A673 (cell line): Measurements from ENCODE around the gene ACADSB.

Experiments
- EZH2 ChIP-seq: fragments of 200-600 bp; sonication (generic); IDR thresholded peaks from 2 replicates; pipeline ENCODE4 v1.6.1; 2017; ENCODE audit warnings: borderline replicate concordance, low read depth, mild to moderate bottlenecking, mixed read lengths, antibody characterized with exemption, low read length; ENCODE audit not compliant: poor library complexity, severe bottlenecking
- TF ChIP-seq, protein P1 (sequence below): fragments of 300-800, 200-600 bp; sonication (generic); conservative IDR thresholded peaks from 2 replicates; pipeline ENCODE4 v1.5.1; 2017; ENCODE audit warnings: low read depth, mild to moderate bottlenecking, antibody characterized with exemption, low read length, moderate library complexity, mixed read lengths

DNA sequence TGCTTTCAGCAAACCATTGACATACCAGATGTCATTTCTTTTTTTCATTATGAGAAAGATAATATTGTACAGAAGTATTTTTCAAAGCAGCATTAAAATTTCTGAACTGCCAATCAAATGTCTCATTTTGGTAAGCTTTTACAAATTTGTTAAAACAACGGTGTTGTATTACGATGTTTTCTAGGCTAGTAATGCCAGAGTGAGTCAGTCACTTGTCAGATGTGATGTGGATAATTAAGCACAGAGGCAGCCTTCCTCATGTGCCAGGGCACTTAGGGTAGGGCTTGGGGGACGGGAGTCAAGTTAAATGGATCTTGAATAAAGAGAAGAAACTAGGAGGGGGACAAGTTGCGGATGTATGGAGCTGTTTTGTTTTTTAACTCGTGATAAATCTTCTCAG lies 18.5 kb upstream of the ACADSB start:
- TF ChIP-seq, protein P1, sequence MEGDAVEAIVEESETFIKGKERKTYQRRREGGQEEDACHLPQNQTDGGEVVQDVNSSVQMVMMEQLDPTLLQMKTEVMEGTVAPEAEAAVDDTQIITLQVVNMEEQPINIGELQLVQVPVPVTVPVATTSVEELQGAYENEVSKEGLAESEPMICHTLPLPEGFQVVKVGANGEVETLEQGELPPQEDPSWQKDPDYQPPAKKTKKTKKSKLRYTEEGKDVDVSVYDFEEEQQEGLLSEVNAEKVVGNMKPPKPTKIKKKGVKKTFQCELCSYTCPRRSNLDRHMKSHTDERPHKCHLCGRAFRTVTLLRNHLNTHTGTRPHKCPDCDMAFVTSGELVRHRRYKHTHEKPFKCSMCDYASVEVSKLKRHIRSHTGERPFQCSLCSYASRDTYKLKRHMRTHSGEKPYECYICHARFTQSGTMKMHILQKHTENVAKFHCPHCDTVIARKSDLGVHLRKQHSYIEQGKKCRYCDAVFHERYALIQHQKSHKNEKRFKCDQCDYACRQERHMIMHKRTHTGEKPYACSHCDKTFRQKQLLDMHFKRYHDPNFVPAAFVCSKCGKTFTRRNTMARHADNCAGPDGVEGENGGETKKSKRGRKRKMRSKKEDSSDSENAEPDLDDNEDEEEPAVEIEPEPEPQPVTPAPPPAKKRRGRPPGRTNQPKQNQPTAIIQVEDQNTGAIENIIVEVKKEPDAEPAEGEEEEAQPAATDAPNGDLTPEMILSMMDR = no peak
- no peak for TF ChIP-seq EZH2
